Tibial nerve (tissue), 4 donors: Measurements from ENCODE around the gene KLHL35. TPM values are rescaled to one million over a fixed set of nuclear protein-coding genes. Genes with fewer than 3 reads are reported as not detected.

Experiments used
- DNase-seq, 2 donors: peaks; one replicate each; pipeline ENCODE4 v3.0.0-alpha.2; 2019; ENCODE audit warnings: low spot score in 2 of 2
- H3K27ac ChIP-seq, 4 donors: fragments of 200-600 bp; sonication (generic) in 3 of 4; one replicate each; pipeline ENCODE4 v1.5.1; 2017 to 2019; ENCODE audit warnings: mild to moderate bottlenecking in 1 of 4
- H3K27me3 ChIP-seq, 2 donors: fragments of 200-600 bp; sonication (generic) in 1 of 2; one replicate each; pipeline versions ENCODE4 v1.5.1 to v1.6.0; 2017 to 2019
- H3K36me3 ChIP-seq, 3 donors: fragments of 200-600 bp; sonication (generic); one replicate each; pipeline ENCODE4 v1.5.1; 2018 to 2019
- H3K4me1 ChIP-seq, 4 donors: fragments of 200-600 bp; sonication (generic) in 3 of 4; one replicate each; pipeline ENCODE4 v1.5.1; 2017 to 2019
- H3K4me3 ChIP-seq, 4 donors: fragments of 200-600 bp; sonication (generic) in 3 of 4; one replicate each; pipeline ENCODE4 v1.5.1; 2017 to 2019; ENCODE audit warnings: mild to moderate bottlenecking in 1 of 4, moderate library complexity in 1 of 4
- H3K9me3 ChIP-seq, 4 donors: fragments of 200-600 bp; sonication (generic) in 3 of 4; one replicate each; pipeline ENCODE4 v1.5.1; 2017 to 2019
- EP300 ChIP-seq, 2 donors: sonication (generic); formaldehyde crosslinking; IDR thresholded peaks; one replicate each; pipeline ENCODE4 v1.6.1; 2017; ENCODE audit warnings: antibody characterized with exemption in 2 of 2, mild to moderate bottlenecking in 1 of 2
- POLR2A ChIP-seq, 2 donors: fragments of 450-650 bp; IDR thresholded peaks; one replicate each; pipeline ENCODE4 v1.6.1; 2017; ENCODE audit warnings: antibody characterized with exemption in 2 of 2, mild to moderate bottlenecking in 2 of 2, moderate library complexity in 2 of 2
- WGBS, 2 donors: methylation state at CpG; one replicate each; pipeline ENCODE4 v1.1.5; 2018; 5-methylcytosine and 5-hydroxymethylcytosine counted together
- total RNA-seq, 4 donors: library from RNA; depleted of rRNA; stranded (reverse); fragments of >200 nt; gene quantifications; one replicate each; pipeline ENCODE4 v1.1.0, GENCODE V29; 2016
- TF ChIP-seq, protein P1 (sequence below), 5 experiments: fragments of 200-600 bp in 3 of 5; fragments of 450-650 bp in 2 of 5; sonication (generic) in 3 of 5; IDR thresholded peaks; one replicate each; pipeline ENCODE4 v1.5.1; 2016 to 2019; ENCODE audit warnings: antibody characterized with exemption in 5 of 5, mild to moderate bottlenecking in 3 of 5, moderate library complexity in 2 of 5

The KLHL35 gene
- total RNA-seq, 4 donors from 2014 or later: 3.0 to 11.1 (median 6.6) TPM

DNA sequence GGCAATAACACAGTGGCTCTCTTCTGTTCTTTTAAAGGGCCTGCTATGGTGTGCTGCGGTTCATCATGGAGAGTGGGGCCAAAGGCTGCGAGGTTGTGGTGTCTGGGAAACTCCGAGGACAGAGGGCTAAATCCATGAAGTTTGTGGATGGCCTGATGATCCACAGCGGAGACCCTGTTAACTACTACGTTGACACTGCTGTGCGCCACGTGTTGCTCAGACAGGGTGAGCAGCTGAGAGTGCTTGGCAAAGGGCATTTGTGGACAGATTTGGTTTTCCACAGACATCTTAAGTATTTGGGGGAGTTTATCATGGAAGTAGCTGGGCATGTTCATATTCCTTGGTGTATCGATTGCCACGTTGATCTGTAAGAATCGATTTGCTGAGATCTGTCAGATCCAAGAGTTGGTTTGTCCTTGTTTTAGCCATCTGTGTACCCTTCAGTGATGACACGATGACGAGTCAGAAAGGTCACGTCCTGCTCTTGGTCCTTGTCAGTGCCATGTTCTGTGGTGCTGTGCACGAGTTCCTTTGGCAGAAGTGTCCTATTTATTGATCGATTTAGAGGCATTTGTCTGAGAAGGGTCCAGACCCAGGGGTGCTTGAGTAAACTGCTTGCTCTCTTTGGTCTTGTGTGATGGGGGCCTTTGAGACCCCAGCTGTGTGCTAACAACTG is 28.9 kb downstream of the KLHL35 start:
- Histone ChIP-seq H3K4me1 (peaks cover 0 to 57% (median 12%) of the 10 kb centered on the region in 4 donors), H3K27ac (no peak overlapping the region), H3K27me3 (no peaks in the 10 kb centered on the region), H3K4me3 (no peak overlapping the region), H3K36me3 (peaks cover 0 to 68% (median 32%) of the 10 kb centered on the region in 3 donors), H3K9me3 (no peaks in the 10 kb centered on the region)
- TF ChIP-seq EP300 (IDR thresholded peaks at IDR 0.05) (no peak), POLR2A (IDR thresholded peaks at IDR 0.05) (no peak)
- TF ChIP-seq, protein P1, sequence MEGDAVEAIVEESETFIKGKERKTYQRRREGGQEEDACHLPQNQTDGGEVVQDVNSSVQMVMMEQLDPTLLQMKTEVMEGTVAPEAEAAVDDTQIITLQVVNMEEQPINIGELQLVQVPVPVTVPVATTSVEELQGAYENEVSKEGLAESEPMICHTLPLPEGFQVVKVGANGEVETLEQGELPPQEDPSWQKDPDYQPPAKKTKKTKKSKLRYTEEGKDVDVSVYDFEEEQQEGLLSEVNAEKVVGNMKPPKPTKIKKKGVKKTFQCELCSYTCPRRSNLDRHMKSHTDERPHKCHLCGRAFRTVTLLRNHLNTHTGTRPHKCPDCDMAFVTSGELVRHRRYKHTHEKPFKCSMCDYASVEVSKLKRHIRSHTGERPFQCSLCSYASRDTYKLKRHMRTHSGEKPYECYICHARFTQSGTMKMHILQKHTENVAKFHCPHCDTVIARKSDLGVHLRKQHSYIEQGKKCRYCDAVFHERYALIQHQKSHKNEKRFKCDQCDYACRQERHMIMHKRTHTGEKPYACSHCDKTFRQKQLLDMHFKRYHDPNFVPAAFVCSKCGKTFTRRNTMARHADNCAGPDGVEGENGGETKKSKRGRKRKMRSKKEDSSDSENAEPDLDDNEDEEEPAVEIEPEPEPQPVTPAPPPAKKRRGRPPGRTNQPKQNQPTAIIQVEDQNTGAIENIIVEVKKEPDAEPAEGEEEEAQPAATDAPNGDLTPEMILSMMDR (IDR thresholded peaks at IDR 0.05): no peak
- 78 to 87% methylated on average over 15 of the region's 15 CpGs for WGBS, 2 donors
- no peak for DNase-seq

DNA sequence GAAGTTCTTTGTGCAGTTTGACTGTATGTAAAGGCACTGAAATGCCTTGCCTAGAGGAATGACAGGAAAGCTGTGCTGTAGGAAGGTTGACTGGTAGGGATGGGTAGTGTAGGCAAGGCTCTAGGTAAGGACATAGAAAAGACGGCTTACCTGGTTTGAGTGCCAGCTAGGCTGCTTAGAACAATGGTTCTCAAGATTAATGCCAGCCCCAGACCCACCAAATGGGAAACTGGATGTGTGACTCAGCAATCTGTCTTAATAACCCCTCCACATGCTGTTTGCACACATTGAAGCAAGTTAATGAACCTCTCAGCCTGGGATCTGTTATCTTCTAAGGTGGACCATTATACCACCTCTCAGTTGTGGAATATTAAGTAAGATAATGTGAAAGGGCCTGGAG is 30.0 kb downstream of the KLHL35 start:
- H3K4me1 ChIP-seq: peaks cover 0 to 48% (median 12%) of the 10 kb centered on the region in 4 donors
- H3K4me3 ChIP-seq: no peak overlapping the region
- H3K27ac ChIP-seq: no peak overlapping the region
- 72 to 89% methylated on average over 1 of the region's 1 CpG for WGBS, 2 donors
- peaks cover 0 to 68% (median 32%) of the 10 kb centered on the region in 3 donors for H3K36me3 ChIP-seq
- DNase-seq: no peak
- TF ChIP-seq, protein P1 (IDR thresholded peaks at IDR 0.05): no peak
- TF ChIP-seq EP300 (IDR thresholded peaks at IDR 0.05): no peak
- TF ChIP-seq POLR2A (IDR thresholded peaks at IDR 0.05): no peak
- H3K27me3 ChIP-seq: no peaks in the 10 kb centered on the region
- H3K9me3 ChIP-seq: no peaks in the 10 kb centered on the region

DNA sequence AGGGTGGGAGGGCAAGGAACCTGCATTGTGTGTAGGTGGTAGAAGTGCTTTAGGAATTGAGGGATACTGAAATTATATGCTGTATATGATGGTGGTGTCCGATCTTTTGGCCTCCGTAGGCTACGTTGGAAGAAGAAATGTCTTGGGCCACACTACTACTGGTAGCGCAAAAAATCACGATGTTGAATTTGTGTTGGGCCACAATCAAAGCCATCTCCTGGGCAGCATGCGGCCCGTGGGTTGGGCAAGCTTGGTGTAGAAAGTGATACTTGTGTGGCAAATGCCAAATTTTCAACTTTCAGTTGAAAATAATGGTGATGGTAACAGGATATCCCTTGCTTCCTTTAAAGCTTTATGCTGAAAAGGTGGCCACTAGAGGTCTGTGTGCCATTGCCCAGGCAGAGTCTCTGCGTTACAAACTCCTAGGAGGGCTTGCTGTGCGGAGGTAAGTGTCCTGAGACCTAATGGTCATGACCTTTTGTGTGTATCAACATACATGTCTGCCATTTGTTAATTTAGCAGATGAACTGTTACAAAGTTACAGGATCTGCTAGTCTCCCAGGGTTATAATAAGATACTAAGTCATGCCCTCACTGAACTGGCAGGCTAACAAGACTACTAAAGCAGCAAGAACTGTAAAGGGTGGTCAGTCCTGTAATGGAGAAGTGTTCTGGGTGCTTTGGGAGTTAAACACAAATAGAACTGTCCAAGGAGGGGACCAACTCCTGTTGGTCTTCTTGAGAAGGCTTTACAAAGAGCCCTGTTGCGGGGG is 30.8 kb downstream of the KLHL35 start:
- Histone ChIP-seq H3K4me3 (no peak overlapping the region), H3K27ac (no peak overlapping the region), H3K9me3 (no peaks in the 10 kb centered on the region), H3K27me3 (no peaks in the 10 kb centered on the region), H3K4me1 (peaks cover 0 to 42% (median 12%) of the 10 kb centered on the region in 4 donors), H3K36me3 (peaks cover 0 to 64% (median 32%) of the 10 kb centered on the region in 3 donors)
- 80 to 84% methylated on average over 10 of the region's 10 CpGs for whole genome bisulfite sequencing, 2 donors
- TF ChIP-seq, protein P1 (IDR thresholded peaks at IDR 0.05): no peak
- no peak for TF ChIP-seq POLR2A (IDR thresholded peaks at IDR 0.05)
- TF ChIP-seq EP300 (IDR thresholded peaks at IDR 0.05): no peak
- no peak for DNase-seq

DNA sequence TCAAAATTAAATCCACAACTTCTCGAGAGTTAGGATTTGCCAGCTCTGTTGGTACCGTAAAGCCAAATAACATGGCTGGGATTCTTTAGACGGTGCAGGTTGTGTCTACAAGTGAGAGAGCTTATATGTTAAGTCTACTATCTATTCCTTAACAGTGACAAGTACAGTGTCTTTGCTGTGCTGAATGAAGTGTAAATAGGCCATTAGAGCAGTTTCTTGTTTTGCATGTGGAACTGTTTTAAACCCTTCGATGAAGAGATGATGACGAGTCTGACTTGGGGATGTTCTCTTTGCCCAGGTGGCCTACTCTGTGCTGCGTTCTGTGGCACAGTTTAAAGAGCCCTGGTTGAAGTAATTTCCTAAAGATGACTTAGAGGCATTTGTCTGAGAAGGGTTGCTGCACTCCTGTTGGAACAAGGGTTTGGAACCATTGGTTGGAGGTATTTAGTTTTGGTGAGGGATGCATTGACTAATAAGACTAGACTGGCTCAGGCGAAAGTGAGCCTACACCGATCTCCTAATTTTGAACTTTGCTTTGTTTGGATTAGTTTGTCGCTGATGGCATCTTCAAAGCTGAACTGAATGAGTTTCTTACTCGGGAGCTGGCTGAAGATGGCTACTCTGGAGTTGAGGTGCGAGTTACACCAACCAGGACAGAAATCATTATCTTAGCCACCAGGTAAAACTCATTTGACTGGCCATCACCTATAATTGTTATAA is 32.7 kb downstream of the KLHL35 start:
- peak overlapping the region; percentile 55 to 97 (median 94) for H3K27ac ChIP-seq
- peaks cover 0 to 45% (median 25%) of the 10 kb centered on the region in 3 donors for H3K36me3 ChIP-seq
- no peaks in the 10 kb centered on the region for H3K9me3 ChIP-seq
- peaks cover 0 to 42% (median 12%) of the 10 kb centered on the region in 4 donors for H3K4me1 ChIP-seq
- no peak for TF ChIP-seq EP300 (IDR thresholded peaks at IDR 0.05)
- TF ChIP-seq POLR2A (IDR thresholded peaks at IDR 0.05): no peak
- TF ChIP-seq, protein P1 (IDR thresholded peaks at IDR 0.05): no peak
- DNase-seq: no peak
- no peaks in the 10 kb centered on the region for H3K27me3 ChIP-seq
- peak overlapping the region; percentile 61 to 97 (median 85) for H3K4me3 ChIP-seq
- whole genome bisulfite sequencing, 2 donors: 6 to 12% methylated on average over 11 of the region's 11 CpGs
